ENCODE results near the gene XXYLT1. TPM values are rescaled to one million over a fixed set of nuclear protein-coding genes. Genes with fewer than 3 reads are reported as not detected.
A peak's percentile ranks its signal among the peaks of the same experiment; 100 is the strongest.

Gene XXYLT1
- total and polyA plus RNA-seq, 10 donors = 2.7 to 22.3 (median 9.5) TPM

- Histone ChIP-seq H3K4me1 (peaks cover 0 to 24% (median 12%) of the 10 kb centered on the region in 6 donors), H3K27ac (no peak overlapping the region)
- TF ChIP-seq CTCF (IDR thresholded peaks at IDR 0.05 in 8 of 11, conservative IDR thresholded peaks at IDR 0.05 in 3 of 11) = no peak
- no peak for TF ChIP-seq POLR2AphosphoS5 (IDR thresholded peaks at IDR 0.05)
- TF ChIP-seq POLR2A (IDR thresholded peaks at IDR 0.05) = no peak
Measured at GRCh38 chr3:195212749-195213375, 58.1 kb downstream of the XXYLT1 start.

GRCh38 chr3:195212033-195212748, 58.8 kb downstream of the XXYLT1 start:
- Histone ChIP-seq H3K36me3 (no peaks in the 10 kb centered on the region), H3K4me3 (no peak overlapping the region), H3K27ac (peak overlapping the region in 4 of 8 donors; percentile 13 to 79 (median 78)), H3K27me3 (replicated peaks in 1 of 7) (no peaks in the 10 kb centered on the region), H3K4me1 (peaks cover 0 to 31% (median 16%) of the 10 kb centered on the region in 6 donors), H3K9me3 (no peaks in the 10 kb centered on the region)
- intact Hi-C loops (cut with DNase I; ENCODE audit: low total_unique reads) = no loop called here
- no peak for DNase-seq
- 92 to 94% (median 94%) methylated on average over 22 of the region's 22 CpGs for WGBS, 5 donors
- TF ChIP-seq POLR2A (IDR thresholded peaks at IDR 0.05) = no peak
- TF ChIP-seq CTCF (IDR thresholded peaks at IDR 0.05 in 8 of 11, conservative IDR thresholded peaks at IDR 0.05 in 3 of 11) = no peak
- no peak for TF ChIP-seq POLR2AphosphoS5 (IDR thresholded peaks at IDR 0.05)

More at GRCh38 chr3:195212749-195213375, 58.1 kb downstream of the XXYLT1 start:
- 88 to 90% (median 89%) methylated on average over 7 to 14 of the region's 14 CpGs for WGBS, 5 donors
- intact Hi-C loops (cut with DNase I; ENCODE audit: low total_unique reads) = no loop called here
- Histone ChIP-seq H3K9me3 (no peaks in the 10 kb centered on the region), H3K27me3 (replicated peaks in 1 of 7) (no peaks in the 10 kb centered on the region), H3K4me3 (no peak overlapping the region), H3K36me3 (no peaks in the 10 kb centered on the region)
- no peak for DNase-seq

GRCh38 chr3:195210266-195210973, 60.5 kb downstream of the XXYLT1 start:
- Histone ChIP-seq H3K4me1 (peaks cover under 1 to 45% (median 22%) of the 10 kb centered on the region in 6 donors), H3K36me3 (no peaks in the 10 kb centered on the region), H3K27ac (peak overlapping the region in 7 of 8 donors; percentile 61 to 79 (median 77)), H3K27me3 (replicated peaks in 1 of 7) (no peaks in the 10 kb centered on the region), H3K4me3 (no peak overlapping the region), H3K9me3 (no peaks in the 10 kb centered on the region)
- TF ChIP-seq POLR2AphosphoS5 (IDR thresholded peaks at IDR 0.05) = peak in 2 of 3 donors; percentile 58 to 67
- no peak for TF ChIP-seq POLR2A (IDR thresholded peaks at IDR 0.05)
- WGBS, 5 donors = 51 to 78% (median 63%) methylated on average over 13 of the region's 13 CpGs
- intact Hi-C loops (cut with DNase I; ENCODE audit: low total_unique reads) = no loop called here
- DNase-seq = no peak

GRCh38 chr3:195209847-195210265, 61.1 kb downstream of the XXYLT1 start:
- 61 to 80% (median 78%) methylated on average over 12 of the region's 12 CpGs for WGBS, 5 donors
- Histone ChIP-seq H3K27ac (peak overlapping the region in 7 of 8 donors; percentile 61 to 78 (median 74)), H3K9me3 (no peaks in the 10 kb centered on the region), H3K4me1 (peaks cover 3 to 50% (median 27%) of the 10 kb centered on the region in 6 donors), H3K36me3 (no peaks in the 10 kb centered on the region), H3K27me3 (replicated peaks in 1 of 7) (no peaks in the 10 kb centered on the region), H3K4me3 (no peak overlapping the region)
- TF ChIP-seq POLR2AphosphoS5 (IDR thresholded peaks at IDR 0.05) = no peak
- TF ChIP-seq CTCF (IDR thresholded peaks at IDR 0.05 in 8 of 11, conservative IDR thresholded peaks at IDR 0.05 in 3 of 11) = no peak
- no peak for TF ChIP-seq POLR2A (IDR thresholded peaks at IDR 0.05)
- intact Hi-C loops (cut with DNase I; ENCODE audit: low total_unique reads) = no loop called here
- no peak for DNase-seq

All from spleen (tissue), 11 donors.